Measurements from ENCODE around the gene HPS6. TPM values are rescaled to one million over a fixed set of nuclear protein-coding genes. Genes with fewer than 3 reads are reported as not detected.

HPS6 gene
- total RNA-seq, 2 donors from 2014 or later = 11.2 to 15.6 TPM

- TF ChIP-seq CTCF (IDR thresholded peaks at IDR 0.05) = no peak
- Histone ChIP-seq H3K27me3 (no peaks in the 10 kb centered on the region), H3K4me3 (peak overlapping the region; percentile 70 to 77), H3K27ac (peak overlapping the region; percentile 97 to 99), H3K36me3 (peaks cover 23% of the 10 kb centered on the region), H3K9me3 (no peaks in the 10 kb centered on the region), H3K4me1 (peaks cover 0 to 68% of the 10 kb centered on the region in 2 donors)
- DNase-seq (ENCODE audit: low spot score) = no peak
Measured at GRCh38 chr10:102113956-102114857, 49.1 kb downstream of the HPS6 start.

- H3K9me3 ChIP-seq = no peaks in the 10 kb centered on the region
- H3K36me3 ChIP-seq = peaks cover 15% of the 10 kb centered on the region
- H3K27me3 ChIP-seq = no peaks in the 10 kb centered on the region
- peaks cover 0 to 73% of the 10 kb centered on the region in 2 donors for H3K4me1 ChIP-seq
- H3K27ac ChIP-seq = peak overlapping the region; percentile 97 to 99
- no peak for TF ChIP-seq CTCF (IDR thresholded peaks at IDR 0.05)
- peak overlapping the region; percentile 70 to 77 for H3K4me3 ChIP-seq
- peak; percentile 92 for DNase-seq (ENCODE audit: low spot score)
Measured at GRCh38 chr10:102114861-102115618, 49.9 kb downstream of the HPS6 start.

- Histone ChIP-seq H3K4me3 (peak overlapping the region in 1 of 2 donors; percentile 77), H3K4me1 (peaks cover 0 to 74% of the 10 kb centered on the region in 2 donors), H3K36me3 (peaks cover 8% of the 10 kb centered on the region), H3K27me3 (no peaks in the 10 kb centered on the region), H3K27ac (peak overlapping the region; percentile 97 to 99), H3K9me3 (no peaks in the 10 kb centered on the region)
- DNase-seq (ENCODE audit: low spot score) = no peak
- no peak for TF ChIP-seq CTCF (IDR thresholded peaks at IDR 0.05)
Measured at GRCh38 chr10:102115775-102116174, 50.6 kb downstream of the HPS6 start.

- Histone ChIP-seq H3K9me3 (no peaks in the 10 kb centered on the region), H3K4me3 (peak overlapping the region in 1 of 2 donors; percentile 87), H3K36me3 (no peaks in the 10 kb centered on the region), H3K27ac (peak overlapping the region; percentile 97 to 99), H3K4me1 (peaks cover 0 to 82% of the 10 kb centered on the region in 2 donors), H3K27me3 (no peaks in the 10 kb centered on the region)
- DNase-seq (ENCODE audit: low spot score) = no peak
- TF ChIP-seq CTCF (IDR thresholded peaks at IDR 0.05) = no peak
Measured at GRCh38 chr10:102116656-102117055, 51.5 kb downstream of the HPS6 start.

Other genes with a start within 250 kb of the HPS6 start
- gene OGA, start 246.9 kb upstream of the HPS6 start, total RNA-seq = 10 to 100 TPM; 41.6 to 50.9 TPM
- gene KCNIP2, start 221.5 kb upstream of the HPS6 start, total RNA-seq = 100 to 1,000 TPM; 192 to 653 TPM
- gene ARMH3, start 9.2 kb upstream of the HPS6 start, total RNA-seq = 10 to 100 TPM; 25.4 to 28.5 TPM
- gene LDB1, start 55.0 kb downstream of the HPS6 start, total RNA-seq = 10 to 100 TPM; 32.2 to 59.7 TPM
- gene PPRC1, start 67.7 kb downstream of the HPS6 start, total RNA-seq = 10 to 100 TPM; 10.9 to 20.6 TPM
- gene NOLC1, start 87.0 kb downstream of the HPS6 start, total RNA-seq = 10 to 100 TPM; 42.2 to 47.8 TPM
- gene ELOVL3, start 160.9 kb downstream of the HPS6 start, total RNA-seq = under 1 TPM in 1 of 2 donors, not detected in 1; 0.39 TPM
- under 1 TPM; 0.28 to 0.96 TPM for gene PITX3, start 176.2 kb downstream of the HPS6 start, total RNA-seq
- 10 to 100 TPM; 38.5 to 38.9 TPM for gene GBF1, start 180.2 kb downstream of the HPS6 start, total RNA-seq

Data from right atrium auricular region (tissue), 2 donors.